HuH-7.5 (cell line): ENCODE measurements around the gene CLDN14.

Experiments used
- DNase-seq: peaks from one replicate; pipeline ENCODE4 v3.0.0; 2011; ENCODE audit warnings: low spot score

The CLDN14 gene

DNA sequence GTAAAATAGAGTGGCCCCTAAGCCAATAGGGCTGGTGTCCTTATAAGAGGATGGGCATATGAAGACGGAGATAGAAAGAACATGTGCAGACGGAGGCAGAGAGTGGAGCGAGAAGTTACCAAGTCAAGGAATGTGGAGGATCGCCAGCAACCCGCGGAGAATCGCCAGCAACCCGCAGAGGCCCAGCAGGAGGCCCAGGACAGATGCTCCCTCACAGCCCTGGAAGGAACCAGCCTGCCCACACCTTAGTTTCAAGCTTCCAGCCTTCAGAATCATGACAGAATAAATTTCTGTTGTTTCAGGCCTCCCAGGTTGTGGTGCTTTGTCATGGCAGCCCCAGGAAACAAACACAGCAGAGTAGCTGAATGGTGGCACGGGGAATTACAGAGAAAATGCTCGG is 9.6 kb downstream of the CLDN14 start:
- no peak for DNase-seq

DNA sequence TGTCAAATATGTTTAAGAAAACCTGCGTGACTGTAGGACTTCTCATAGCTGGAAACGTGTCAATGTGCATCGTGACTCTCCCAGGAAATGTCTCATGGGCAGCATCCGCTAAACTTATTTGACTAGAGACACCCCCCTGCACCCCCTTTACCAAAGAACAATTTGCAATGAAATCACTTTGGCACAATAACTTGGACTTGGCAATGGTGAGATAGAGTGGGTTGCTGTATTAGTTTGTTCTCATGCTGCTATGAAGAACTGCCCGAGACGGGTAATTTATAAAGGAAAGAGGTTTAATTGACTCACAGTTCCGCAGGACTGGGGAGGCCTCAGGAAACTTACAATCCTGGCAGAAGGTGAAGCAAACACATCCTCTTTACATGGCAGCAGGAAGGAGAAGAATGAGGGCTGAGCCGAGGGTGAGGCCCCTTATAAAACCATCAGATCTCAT is 13.8 kb downstream of the CLDN14 start:
- no peak for DNase-seq

DNA sequence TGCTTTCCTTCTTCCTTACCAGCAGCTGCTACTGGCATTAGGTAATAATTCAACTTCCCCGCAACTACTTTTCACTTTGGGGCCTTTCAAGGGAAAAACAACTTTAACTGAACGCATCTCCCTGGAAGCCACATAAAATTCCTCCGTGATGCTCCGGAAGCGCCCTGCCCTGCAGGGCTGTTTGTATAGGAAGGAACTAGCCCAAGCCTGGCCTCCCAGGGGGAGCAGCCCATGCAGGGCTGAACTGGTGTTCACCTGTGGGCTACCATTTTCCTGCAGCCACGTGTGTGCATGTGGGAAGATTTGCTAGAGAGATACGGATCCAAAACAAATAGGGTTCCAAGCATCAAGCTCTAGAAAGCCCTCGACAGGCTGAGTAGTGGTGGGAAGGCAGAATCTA is 14.4 kb downstream of the CLDN14 start:
- no peak for DNase-seq

- DNase-seq, result no peak
Observed at GRCh38 chr21:36464590-36464989, 15.3 kb downstream of the CLDN14 start.

DNA sequence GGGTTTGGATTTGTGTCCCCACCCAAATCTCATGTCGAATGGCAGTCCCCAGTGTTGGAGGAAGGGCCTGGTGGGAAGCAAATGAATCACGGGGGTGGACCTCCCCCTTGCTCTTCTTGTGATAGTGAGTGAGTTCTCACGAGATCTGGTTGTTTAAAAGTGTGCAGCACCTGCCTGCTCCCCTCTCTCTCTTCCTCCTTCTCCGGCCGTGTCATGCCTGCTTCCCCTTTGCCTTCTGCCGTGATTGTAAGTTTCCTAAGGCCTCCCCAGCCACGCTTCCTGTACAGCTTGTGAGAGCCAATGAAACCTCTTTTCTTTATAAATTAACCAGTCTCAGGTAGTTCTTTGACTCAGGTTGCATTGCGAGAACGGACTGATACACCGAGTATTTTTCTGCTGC is 15.9 kb downstream of the CLDN14 start:
- DNase-seq, result no peak

DNA sequence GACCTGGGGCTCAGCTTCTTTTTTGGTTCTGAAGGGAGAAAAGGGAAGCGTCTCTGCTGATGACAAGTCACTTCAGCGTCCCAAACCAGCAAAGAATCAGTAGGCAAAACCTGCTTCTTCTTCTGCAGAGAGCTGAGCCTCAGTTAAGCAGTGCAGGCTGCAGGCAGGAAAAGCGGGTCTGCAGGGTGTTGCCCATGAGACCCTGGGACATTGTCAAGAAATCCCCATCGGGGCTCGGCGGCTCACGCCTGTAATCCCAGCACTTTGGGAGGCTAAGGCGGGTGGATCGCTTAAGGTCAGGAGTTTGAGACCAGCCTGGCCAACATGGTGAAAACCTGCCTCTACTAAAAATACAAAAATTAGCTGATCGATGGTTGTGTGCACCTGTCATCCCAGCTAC is 16.7 kb downstream of the CLDN14 start:
- DNase-seq, result no peak

DNA sequence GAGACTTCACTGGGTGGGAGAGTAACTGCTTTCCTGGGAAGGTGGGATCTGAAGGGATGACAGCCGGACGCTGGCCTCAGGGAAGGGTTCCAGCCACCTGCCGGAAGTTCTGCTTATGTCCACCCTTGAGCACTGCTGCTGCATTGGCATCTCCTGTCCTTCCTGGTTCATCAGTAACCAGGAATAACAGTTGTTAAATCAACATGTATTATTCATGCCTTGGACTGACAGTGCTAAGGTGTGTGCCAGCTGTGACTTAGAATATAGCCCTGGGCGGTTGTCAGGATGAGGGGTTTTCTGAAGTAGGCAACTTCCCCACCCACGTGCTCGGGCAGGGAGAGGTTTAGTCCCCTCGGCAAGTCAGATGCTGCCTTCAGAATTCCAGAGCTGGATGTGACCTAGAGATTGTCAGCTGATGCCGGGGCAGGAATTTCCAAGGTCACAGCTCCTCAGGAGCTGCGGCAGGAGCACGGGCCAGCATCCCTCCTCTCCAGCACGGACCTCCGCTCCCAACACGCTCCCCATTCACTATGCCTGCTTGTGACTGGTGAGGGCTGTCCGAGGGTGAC is 17.9 kb downstream of the CLDN14 start:
- DNase-seq, result no peak

- no peak for DNase-seq
Observed at GRCh38 chr21:36461277-36461917, 18.5 kb downstream of the CLDN14 start.

- DNase-seq, result no peak
Observed at GRCh38 chr21:36460866-36461265, 19.1 kb downstream of the CLDN14 start.

DNA sequence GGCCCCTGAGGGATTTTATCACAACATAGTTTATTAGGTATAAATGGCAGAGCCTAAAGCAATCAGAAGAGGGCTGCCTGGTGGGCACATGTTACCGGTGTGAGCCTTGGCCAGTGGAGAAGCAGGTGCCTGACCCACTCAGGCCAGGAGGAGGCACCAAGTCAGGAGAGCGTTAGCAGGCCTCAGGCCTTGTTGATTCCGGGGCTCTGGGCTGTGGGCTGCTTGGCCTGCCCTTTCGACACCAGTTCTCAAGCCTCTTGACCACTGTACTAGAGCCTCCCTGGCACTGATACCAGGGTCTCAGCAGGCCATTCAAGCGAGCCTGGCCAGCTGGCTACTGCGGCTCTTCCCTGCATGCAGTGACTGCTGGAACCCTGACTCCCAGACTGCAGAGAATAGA is 20.8 kb downstream of the CLDN14 start:
- DNase-seq, result no peak

GRCh38 chr21:36456729-36457414 is 23.1 kb downstream of the CLDN14 start:
- DNase-seq, result no peak

GRCh38 chr21:36454706-36455105 is 25.2 kb downstream of the CLDN14 start:
- no peak for DNase-seq

DNA sequence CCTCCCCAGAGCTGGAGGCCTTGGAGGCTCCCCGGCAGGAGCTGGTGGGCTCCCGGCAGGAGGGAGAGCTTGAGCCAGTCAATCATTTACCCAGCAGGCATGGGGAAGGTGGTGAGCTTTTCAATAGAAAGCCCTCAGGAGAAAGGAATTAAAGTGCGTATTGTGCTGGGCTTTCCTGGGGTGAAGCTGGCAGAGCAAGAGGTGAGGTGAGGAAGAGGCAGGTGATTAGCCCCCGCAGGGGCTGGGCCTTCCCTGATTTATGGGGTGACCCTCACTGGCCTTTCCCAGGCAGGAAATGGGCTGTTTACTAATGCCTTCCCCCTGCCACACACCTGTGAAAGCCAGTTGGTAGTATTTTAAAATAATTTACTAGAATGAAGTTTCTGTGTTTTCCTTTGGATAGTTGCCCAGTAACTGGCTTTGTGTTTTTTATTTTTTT is 25.8 kb downstream of the CLDN14 start:
- DNase-seq, result no peak

DNA sequence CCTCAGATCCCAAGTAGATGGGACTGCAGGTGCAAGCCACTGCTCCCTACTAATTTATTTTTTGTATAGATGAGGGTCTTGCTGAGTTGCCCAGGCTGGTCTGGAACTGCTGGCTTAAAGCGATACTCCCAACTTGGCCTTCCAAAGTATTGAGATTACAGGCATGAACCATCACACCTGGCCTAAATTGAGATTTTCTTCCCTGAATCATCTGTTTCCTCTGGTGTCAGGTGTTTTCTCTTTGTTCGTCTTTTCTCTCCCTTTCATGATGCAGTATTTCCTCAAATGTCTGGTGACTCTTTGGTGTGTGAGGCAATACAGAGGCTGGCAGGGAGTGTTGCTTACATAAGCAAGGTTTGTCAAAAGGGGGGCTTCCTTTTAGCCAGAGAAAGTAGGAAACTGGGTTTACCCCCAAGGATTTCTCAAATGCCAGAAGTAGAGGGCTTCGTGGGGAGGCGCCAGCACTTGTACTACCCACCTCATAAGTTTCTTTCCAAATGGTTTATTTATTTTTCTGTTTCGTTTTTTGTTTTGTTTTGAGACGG is 27.6 kb downstream of the CLDN14 start:
- no peak for DNase-seq

DNA sequence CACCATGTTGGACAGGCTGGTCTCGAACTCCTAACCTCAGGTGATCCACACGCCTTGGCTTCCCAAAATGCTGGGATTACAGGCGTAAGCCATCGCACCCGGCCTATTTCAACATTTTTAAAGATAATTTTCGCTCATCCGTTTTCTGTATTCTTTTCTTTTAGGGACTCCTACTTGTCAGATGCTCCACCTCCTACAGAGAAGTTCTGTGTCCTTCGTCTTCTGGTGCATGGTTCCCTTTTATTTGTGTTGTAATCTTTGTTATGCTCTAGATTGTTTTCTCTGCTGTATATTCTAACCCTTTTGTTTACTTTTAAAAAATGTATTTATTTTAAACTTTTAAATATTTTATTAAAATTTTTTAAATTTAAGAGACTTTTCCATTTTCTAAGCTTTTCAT is 28.4 kb downstream of the CLDN14 start:
- no peak for DNase-seq

- no peak for DNase-seq
Observed at GRCh38 chr21:36450511-36450910, 29.4 kb downstream of the CLDN14 start.

- no peak for DNase-seq
Observed at GRCh38 chr21:36446301-36446700, 33.6 kb downstream of the CLDN14 start.

- no peak for DNase-seq
Observed at GRCh38 chr21:36441715-36442114, 38.2 kb downstream of the CLDN14 start.

DNA sequence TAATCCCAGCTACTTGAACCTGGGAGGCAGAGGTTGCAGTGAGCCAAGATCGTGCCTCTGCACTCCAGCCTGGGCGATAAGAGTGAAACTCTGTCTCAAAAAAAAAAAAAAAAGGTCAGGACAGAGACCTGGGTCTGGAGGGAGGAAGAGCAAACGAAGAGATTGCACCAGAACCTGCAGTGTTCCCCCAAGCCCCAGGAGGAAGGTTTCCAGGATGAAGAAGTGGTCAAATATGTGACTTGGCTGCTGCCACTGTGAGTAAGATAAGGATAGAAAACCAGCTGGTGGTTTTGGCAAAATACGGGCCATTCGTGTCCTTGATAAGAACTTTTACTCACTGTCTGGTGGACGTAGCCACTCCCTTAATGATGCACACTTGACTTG is 42.2 kb downstream of the CLDN14 start:
- no peak for DNase-seq

DNA sequence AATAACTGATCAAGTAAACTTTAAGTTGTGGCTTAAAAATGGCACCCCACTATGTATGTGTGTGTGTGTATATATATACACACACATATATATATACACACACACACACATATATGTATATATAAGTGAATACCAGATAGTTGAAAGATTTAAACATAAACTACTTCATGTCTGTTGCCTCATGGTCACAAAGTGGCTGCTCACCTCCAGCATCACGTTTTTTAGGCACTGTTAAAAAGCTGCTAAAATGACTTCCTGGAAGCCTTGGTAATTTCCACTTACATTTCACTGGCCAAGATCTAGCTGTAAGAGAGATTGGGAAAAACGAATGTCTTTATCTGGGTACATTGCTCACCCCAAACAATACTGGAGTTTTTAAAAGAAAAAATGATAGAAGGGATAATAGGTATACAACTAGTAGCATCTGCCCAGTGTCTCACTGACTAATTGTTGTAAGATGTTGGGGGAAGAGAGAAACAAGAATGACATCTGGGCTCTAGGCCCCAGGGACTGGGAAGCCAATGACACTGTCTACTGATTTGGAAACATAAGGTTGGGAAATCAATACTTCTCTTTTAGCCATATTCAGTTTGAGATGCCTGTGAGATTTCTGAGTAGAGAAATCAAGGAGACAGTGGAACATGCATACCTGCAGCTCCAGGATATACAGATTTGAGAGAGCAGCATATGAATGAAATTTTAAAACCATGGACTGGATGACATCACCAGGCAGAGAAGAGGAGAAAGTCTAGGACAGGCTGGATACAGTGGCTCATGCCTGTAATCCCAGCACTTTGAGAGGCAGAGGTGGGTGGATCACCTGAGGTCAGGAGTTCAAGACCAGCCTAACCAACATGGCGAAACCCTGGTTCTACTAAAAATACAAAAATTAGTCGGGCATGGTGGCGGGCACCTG is 42.8 kb downstream of the CLDN14 start:
- DNase-seq, result no peak

GRCh38 chr21:36434144-36434543 is 45.8 kb downstream of the CLDN14 start:
- DNase-seq, result no peak

GRCh38 chr21:36433059-36433709 is 46.7 kb downstream of the CLDN14 start:
- DNase-seq, result no peak
